Cardiac muscle cell (in vitro differentiated cells and primary cell): ENCODE measurements around the gene HDDC2. TPM values are rescaled to one million over a fixed set of nuclear protein-coding genes. Genes with fewer than 3 reads are reported as not detected.
A peak's percentile ranks its signal among the peaks of the same experiment; 100 is the strongest.

Source experiments
- DNase-seq, 2 donors: peaks; one replicate each; pipeline versions ENCODE4 v3.0.0 to v3.0.0-alpha.2; 2010 to 2017; ENCODE audit warnings: low read depth in 1 of 2, low spot score in 1 of 2
- H3K27ac ChIP-seq: fragments of 200-600 bp; sonication (generic); 2 replicates; pipeline ENCODE4 v1.5.1; 2016
- H3K27me3 ChIP-seq: fragments of 200-600 bp; sonication (generic); 2 replicates; pipeline ENCODE4 v1.6.0; 2016; ENCODE audit warnings: control low read depth
- H3K36me3 ChIP-seq: fragments of 200-600 bp; sonication (generic); 2 replicates; pipeline ENCODE4 v1.5.1; 2016; ENCODE audit warnings: control low read depth
- H3K4me1 ChIP-seq: fragments of 200-600 bp; sonication (generic); 2 replicates; pipeline ENCODE4 v1.8.1; 2017; ENCODE audit warnings: low read depth, mild to moderate bottlenecking, mixed run types
- H3K4me3 ChIP-seq: fragments of 200-600 bp; sonication (generic); 2 replicates; pipeline ENCODE4 v1.5.1; 2016; ENCODE audit warnings: mild to moderate bottlenecking
- H3K9me3 ChIP-seq: fragments of 200-600 bp; sonication (generic); 2 replicates; pipeline ENCODE4 v1.5.1; 2017; ENCODE audit warnings: low read depth, mild to moderate bottlenecking, control low read depth
- CTCF ChIP-seq: IDR thresholded peaks from 2 replicates; pipeline ENCODE4 v1.5.1; 2012; ENCODE audit warnings: low read depth, mild to moderate bottlenecking, low read length
- polyA plus RNA-seq: library from polyadenylated mRNA; unstranded; fragments of >200 nt; fragmentation: Nextera tagmentation; extraction: Ambion mirVana; gene quantifications from 2 replicates; pipeline ENCODE4 v1.2.1, GENCODE V29; 2016
- total RNA-seq: library from RNA; depleted of rRNA; stranded (reverse); fragments of >200 nt; gene quantifications from 2 replicates; pipeline ENCODE4 v1.2.3, GENCODE V29; 2016

The HDDC2 gene
- total and polyA plus RNA-seq, 2 experiments from 2014 or later, result 107 to 169 TPM

- Histone ChIP-seq H3K4me1 (peaks cover 8% of the 10 kb centered on the region), H3K27ac (no peak overlapping the region), H3K27me3 (no peaks in the 10 kb centered on the region), H3K9me3 (no peaks in the 10 kb centered on the region), H3K36me3 (no peaks in the 10 kb centered on the region), H3K4me3 (no peak overlapping the region)
- TF ChIP-seq CTCF, result no peak
- DNase-seq, result no peak
Measured at GRCh38 chr6:125304970-125305660, 3.3 kb upstream of the HDDC2 start.

GRCh38 chr6:125303512-125303854 is 1.7 kb upstream of the HDDC2 start:
- H3K9me3 ChIP-seq, result no peaks in the 10 kb centered on the region
- TF ChIP-seq CTCF, result no peak
- peaks cover 7% of the 10 kb centered on the region for H3K36me3 ChIP-seq
- peaks cover 15% of the 10 kb centered on the region for H3K4me1 ChIP-seq
- H3K27me3 ChIP-seq, result no peaks in the 10 kb centered on the region
- H3K4me3 ChIP-seq, result no peak overlapping the region
- H3K27ac ChIP-seq, result no peak overlapping the region
- DNase-seq, result no peak

GRCh38 chr6:125302840-125303511 is 1.2 kb upstream of the HDDC2 start:
- peaks cover 20% of the 10 kb centered on the region for H3K4me1 ChIP-seq
- no peak for TF ChIP-seq CTCF
- peaks cover 8% of the 10 kb centered on the region for H3K36me3 ChIP-seq
- H3K9me3 ChIP-seq, result no peaks in the 10 kb centered on the region
- no peak for DNase-seq
- H3K27me3 ChIP-seq, result no peaks in the 10 kb centered on the region
- no peak overlapping the region for H3K4me3 ChIP-seq
- no peak overlapping the region for H3K27ac ChIP-seq

- Histone ChIP-seq H3K9me3 (no peaks in the 10 kb centered on the region), H3K4me3 (peak overlapping the region; percentile 57), H3K4me1 (peaks cover 20% of the 10 kb centered on the region), H3K36me3 (peaks cover 24% of the 10 kb centered on the region), H3K27me3 (no peaks in the 10 kb centered on the region), H3K27ac (peak overlapping the region; percentile 93)
- TF ChIP-seq CTCF, result no peak
- DNase-seq, result peak in 1 of 2 donors; percentile 56
Measured at GRCh38 chr6:125300992-125301434, 754 bp downstream of the HDDC2 start.

- DNase-seq, result no peak
- Histone ChIP-seq H3K4me3 (no peak overlapping the region), H3K9me3 (no peaks in the 10 kb centered on the region), H3K36me3 (peaks cover 34% of the 10 kb centered on the region), H3K4me1 (peaks cover 20% of the 10 kb centered on the region), H3K27me3 (no peaks in the 10 kb centered on the region), H3K27ac (no peak overlapping the region)
- TF ChIP-seq CTCF, result no peak
Measured at GRCh38 chr6:125299257-125299656, 2.5 kb downstream of the HDDC2 start.
